Smooth muscle cell (in vitro differentiated cells): ENCODE measurements around the gene LMO4. TPM values are rescaled to one million over a fixed set of nuclear protein-coding genes. Genes with fewer than 3 reads are reported as not detected.

Source experiments
- DNase-seq: peaks from one replicate; lab custom pipeline; 2025; ENCODE audit not compliant: unreplicated experiment; lab: John Stamatoyannopoulos, UW
- H2AFZ ChIP-seq: fragments of 200-600 bp; sonication (generic); 2 replicates; pipeline ENCODE4 v1.6.0; 2016; ENCODE audit warnings: antibody characterized with exemption, low read depth, mild to moderate bottlenecking
- H3F3A ChIP-seq: fragments of 200-600 bp; sonication (generic); 2 replicates; pipeline ENCODE4 v1.6.0; 2017; ENCODE audit warnings: antibody characterized with exemption, low read depth
- H3K27ac ChIP-seq: fragments of 200-600 bp; sonication (generic); 2 replicates; pipeline ENCODE4 v1.5.1; 2016; ENCODE audit warnings: low read depth, mild to moderate bottlenecking
- H3K27me3 ChIP-seq: fragments of 200-600 bp; sonication (generic); 2 replicates; pipeline ENCODE4 v1.6.1; 2016; ENCODE audit warnings: low read depth, mild to moderate bottlenecking
- H3K36me3 ChIP-seq: fragments of 200-600 bp; sonication (generic); 2 replicates; pipeline ENCODE4 v1.5.1; 2016; ENCODE audit warnings: low read depth
- H3K4me1 ChIP-seq: fragments of 200-600 bp; sonication (generic); 2 replicates; pipeline ENCODE4 v1.5.1; 2016; ENCODE audit warnings: low read depth
- H3K4me2 ChIP-seq: fragments of 200-600 bp; sonication (generic); 2 replicates; pipeline ENCODE4 v1.6.0; 2016; ENCODE audit warnings: mild to moderate bottlenecking
- H3K4me3 ChIP-seq: fragments of 200-600 bp; sonication (generic); 2 replicates; pipeline ENCODE4 v1.5.1; 2016; ENCODE audit warnings: mild to moderate bottlenecking
- H3K79me2 ChIP-seq: fragments of 200-600 bp; sonication (generic); 2 replicates; pipeline ENCODE4 v1.6.0; 2016; ENCODE audit warnings: low read depth, mild to moderate bottlenecking
- H3K9ac ChIP-seq: fragments of 200-600 bp; sonication (generic); 2 replicates; pipeline ENCODE4 v1.6.0; 2016; ENCODE audit warnings: low read depth
- H3K9me3 ChIP-seq: fragments of 200-600 bp; sonication (generic); replicated peaks from 2 replicates; pipeline ENCODE4 v1.5.1; 2016; ENCODE audit warnings: low read depth
- H4K20me1 ChIP-seq: fragments of 200-600 bp; sonication (generic); 2 replicates; pipeline ENCODE4 v1.6.0; 2016; ENCODE audit warnings: low read depth
- WGBS: methylation state at CpG from one replicate; pipeline ENCODE4 v1.1.7; 2016; ENCODE audit warnings: low lambda C conversion rate; 5-methylcytosine and 5-hydroxymethylcytosine counted together
- polyA plus RNA-seq: library from polyadenylated mRNA; unstranded; fragments of >200 nt; fragmentation: Nextera tagmentation; extraction: Ambion mirVana; gene quantifications from 2 replicates; pipeline ENCODE4 v1.2.1, GENCODE V29; 2016
- total RNA-seq: library from RNA; depleted of rRNA; stranded (reverse); fragments of >200 nt; gene quantifications from 2 replicates; pipeline ENCODE4 v1.2.3, GENCODE V29; 2014
- TF ChIP-seq, protein P1 (sequence below): fragments of 200-600 bp; sonication (generic); IDR thresholded peaks from 2 replicates; pipeline ENCODE4 v1.5.1; 2017; ENCODE audit warnings: borderline replicate concordance, mild to moderate bottlenecking, antibody characterized with exemption; ENCODE audit not compliant: insufficient read depth, poor library complexity, severe bottlenecking

LMO4 gene
- total and polyA plus RNA-seq, 2 experiments from 2014 or later, result 54.2 to 140 TPM

GRCh38 chr1:87394982-87395381, 66.3 kb downstream of the LMO4 start:
- Histone ChIP-seq H3K79me2 (no peaks in the 10 kb centered on the region), H3K9ac (no peak overlapping the region), H3K9me3 (no peaks in the 10 kb centered on the region), H3K27ac (no peak overlapping the region), H3K4me2 (no peak overlapping the region), H3K36me3 (no peaks in the 10 kb centered on the region), H3K27me3 (no peaks in the 10 kb centered on the region), H3K4me1 (peaks cover 4% of the 10 kb centered on the region), H4K20me1 (no peaks in the 10 kb centered on the region), H2AFZ (no peak overlapping the region), H3F3A (no peaks in the 10 kb centered on the region), H3K4me3 (no peak overlapping the region)
- no peak for DNase-seq
- WGBS, result 81% methylated on average over 2 of the region's 2 CpGs
- TF ChIP-seq, protein P1, sequence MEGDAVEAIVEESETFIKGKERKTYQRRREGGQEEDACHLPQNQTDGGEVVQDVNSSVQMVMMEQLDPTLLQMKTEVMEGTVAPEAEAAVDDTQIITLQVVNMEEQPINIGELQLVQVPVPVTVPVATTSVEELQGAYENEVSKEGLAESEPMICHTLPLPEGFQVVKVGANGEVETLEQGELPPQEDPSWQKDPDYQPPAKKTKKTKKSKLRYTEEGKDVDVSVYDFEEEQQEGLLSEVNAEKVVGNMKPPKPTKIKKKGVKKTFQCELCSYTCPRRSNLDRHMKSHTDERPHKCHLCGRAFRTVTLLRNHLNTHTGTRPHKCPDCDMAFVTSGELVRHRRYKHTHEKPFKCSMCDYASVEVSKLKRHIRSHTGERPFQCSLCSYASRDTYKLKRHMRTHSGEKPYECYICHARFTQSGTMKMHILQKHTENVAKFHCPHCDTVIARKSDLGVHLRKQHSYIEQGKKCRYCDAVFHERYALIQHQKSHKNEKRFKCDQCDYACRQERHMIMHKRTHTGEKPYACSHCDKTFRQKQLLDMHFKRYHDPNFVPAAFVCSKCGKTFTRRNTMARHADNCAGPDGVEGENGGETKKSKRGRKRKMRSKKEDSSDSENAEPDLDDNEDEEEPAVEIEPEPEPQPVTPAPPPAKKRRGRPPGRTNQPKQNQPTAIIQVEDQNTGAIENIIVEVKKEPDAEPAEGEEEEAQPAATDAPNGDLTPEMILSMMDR, result no peak
